ENCODE data around the gene MDP1. TPM values are rescaled to one million over a fixed set of nuclear protein-coding genes. Genes with fewer than 3 reads are reported as not detected.
"Not testable (repeated sequence)": the region's sequence is repeated elsewhere in the genome, so short reads cannot be mapped to it uniquely, and the experiment has no call there.

The MDP1 gene
- total RNA-seq, 4 donors from 2014 or later: 5.6 to 137 (median 24.2) TPM

DNA sequence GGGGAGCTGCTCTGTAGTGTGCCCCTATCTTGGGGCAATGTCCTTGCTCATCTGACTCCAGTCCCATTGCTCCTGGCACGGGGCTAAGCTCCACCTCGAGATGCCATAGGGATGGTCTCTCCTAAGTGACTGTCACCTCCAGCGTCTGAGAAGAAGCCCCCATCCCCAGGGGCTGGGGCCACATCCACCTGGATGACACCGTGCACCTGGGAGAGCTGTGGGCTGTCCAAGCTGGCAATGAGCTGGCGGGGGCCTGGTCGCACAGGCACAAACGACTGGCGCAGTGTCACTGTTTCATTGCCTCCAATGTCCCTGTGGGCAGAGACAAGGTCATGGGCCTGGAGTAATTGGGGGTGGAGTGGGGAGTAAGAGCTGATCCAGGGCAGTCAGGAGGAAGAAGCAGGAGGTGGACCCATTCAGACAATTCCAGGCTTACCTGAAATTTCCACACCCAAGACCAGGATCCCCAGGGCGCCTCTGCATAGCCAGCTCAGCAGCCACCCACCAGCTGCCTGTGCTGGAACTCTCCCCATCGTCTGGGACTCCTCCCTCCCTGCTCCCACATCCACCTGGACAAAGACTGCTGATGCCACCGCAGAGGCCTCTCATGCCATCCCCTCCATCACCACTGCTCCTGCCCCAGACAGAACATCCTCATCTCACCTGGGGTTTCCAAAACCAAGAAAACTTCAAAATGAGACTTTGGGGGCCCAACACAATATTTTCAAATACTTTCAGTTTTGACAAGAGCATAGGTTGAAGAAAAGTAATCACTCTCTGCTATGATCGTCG, 33.6 kb upstream of the MDP1 start:
- DNase-seq: no peak
- H3K4me1 ChIP-seq: no peaks in the 10 kb centered on the region
- TF ChIP-seq, protein P1, sequence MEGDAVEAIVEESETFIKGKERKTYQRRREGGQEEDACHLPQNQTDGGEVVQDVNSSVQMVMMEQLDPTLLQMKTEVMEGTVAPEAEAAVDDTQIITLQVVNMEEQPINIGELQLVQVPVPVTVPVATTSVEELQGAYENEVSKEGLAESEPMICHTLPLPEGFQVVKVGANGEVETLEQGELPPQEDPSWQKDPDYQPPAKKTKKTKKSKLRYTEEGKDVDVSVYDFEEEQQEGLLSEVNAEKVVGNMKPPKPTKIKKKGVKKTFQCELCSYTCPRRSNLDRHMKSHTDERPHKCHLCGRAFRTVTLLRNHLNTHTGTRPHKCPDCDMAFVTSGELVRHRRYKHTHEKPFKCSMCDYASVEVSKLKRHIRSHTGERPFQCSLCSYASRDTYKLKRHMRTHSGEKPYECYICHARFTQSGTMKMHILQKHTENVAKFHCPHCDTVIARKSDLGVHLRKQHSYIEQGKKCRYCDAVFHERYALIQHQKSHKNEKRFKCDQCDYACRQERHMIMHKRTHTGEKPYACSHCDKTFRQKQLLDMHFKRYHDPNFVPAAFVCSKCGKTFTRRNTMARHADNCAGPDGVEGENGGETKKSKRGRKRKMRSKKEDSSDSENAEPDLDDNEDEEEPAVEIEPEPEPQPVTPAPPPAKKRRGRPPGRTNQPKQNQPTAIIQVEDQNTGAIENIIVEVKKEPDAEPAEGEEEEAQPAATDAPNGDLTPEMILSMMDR (IDR thresholded peaks at IDR 0.05): no peak
- TF ChIP-seq POLR2A (IDR thresholded peaks at IDR 0.05): no peak
- no peaks in the 10 kb centered on the region for H3K36me3 ChIP-seq
- H3K9me3 ChIP-seq: no peaks in the 10 kb centered on the region
- H3K27me3 ChIP-seq: no peaks in the 10 kb centered on the region
- H3K27ac ChIP-seq: no peak overlapping the region
- no peak overlapping the region for H3K4me3 ChIP-seq
- intact Hi-C loops (cut with DNase I; ENCODE audit: low total_unique reads): loop anchor here (10.0 kb wide), 1 partner anchor 45 kb away; the partner anchor contains the start of genes DHRS1 and NOP9

DNA sequence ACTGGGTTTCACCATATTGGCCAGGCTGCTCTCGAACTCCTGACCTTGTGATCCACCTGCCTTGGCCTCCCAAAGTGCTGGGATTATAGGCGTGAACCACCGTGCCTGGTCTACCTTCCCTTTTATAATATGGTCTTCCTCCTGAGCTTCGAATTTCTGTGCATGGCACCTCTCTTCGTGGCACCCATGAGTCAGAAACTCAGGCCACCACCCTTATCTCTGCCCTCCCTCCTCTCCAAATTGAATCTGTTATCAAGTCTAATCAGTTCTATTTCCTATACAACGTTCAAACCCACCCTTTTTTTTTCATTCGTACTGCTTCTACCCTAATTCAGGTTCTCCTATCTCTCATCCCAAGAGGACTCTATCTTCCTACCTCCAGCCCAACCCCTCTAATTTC, 31.6 kb upstream of the MDP1 start:
- no peaks in the 10 kb centered on the region for H3K36me3 ChIP-seq
- no peak overlapping the region for H3K27ac ChIP-seq
- DNase-seq: no peak
- no peaks in the 10 kb centered on the region for H3K9me3 ChIP-seq
- no peaks in the 10 kb centered on the region for H3K4me1 ChIP-seq
- TF ChIP-seq, protein P1 (IDR thresholded peaks at IDR 0.05): no peak
- TF ChIP-seq POLR2A (IDR thresholded peaks at IDR 0.05): no peak
- no peak overlapping the region for H3K4me3 ChIP-seq
- no peaks in the 10 kb centered on the region for H3K27me3 ChIP-seq
- intact Hi-C loops (cut with DNase I; ENCODE audit: low total_unique reads): loop anchor here (10.0 kb wide), 1 partner anchor 47 kb away; the partner anchor contains the start of genes DHRS1 and NOP9

DNA sequence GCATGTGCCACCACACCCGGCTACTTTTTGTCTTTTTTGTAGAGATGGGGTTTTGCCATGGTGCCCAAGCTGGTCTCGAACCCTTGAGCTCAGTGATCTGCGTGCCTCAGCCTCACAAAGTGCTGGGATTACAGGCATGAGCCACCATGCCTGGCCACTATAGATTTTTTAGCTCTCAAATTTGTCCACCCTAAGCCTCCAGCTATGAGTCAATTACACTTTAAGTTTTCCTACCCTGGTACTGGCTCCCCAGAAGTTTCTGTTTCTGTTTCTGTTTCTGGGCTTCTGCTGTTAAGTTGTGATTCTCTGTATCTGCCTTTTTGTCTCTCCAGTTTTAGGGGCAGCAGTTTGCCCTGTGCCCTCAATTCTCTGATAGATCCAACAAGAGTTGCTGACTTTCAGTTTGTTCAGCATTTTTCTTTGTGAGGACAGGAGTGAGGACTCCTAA, 30.9 kb upstream of the MDP1 start:
- H3K27ac ChIP-seq: no peak overlapping the region
- intact Hi-C loops (cut with DNase I; ENCODE audit: low total_unique reads): loop anchor here (10.0 kb wide), 1 partner anchor 48 kb away; the partner anchor contains the start of genes DHRS1 and NOP9

DNA sequence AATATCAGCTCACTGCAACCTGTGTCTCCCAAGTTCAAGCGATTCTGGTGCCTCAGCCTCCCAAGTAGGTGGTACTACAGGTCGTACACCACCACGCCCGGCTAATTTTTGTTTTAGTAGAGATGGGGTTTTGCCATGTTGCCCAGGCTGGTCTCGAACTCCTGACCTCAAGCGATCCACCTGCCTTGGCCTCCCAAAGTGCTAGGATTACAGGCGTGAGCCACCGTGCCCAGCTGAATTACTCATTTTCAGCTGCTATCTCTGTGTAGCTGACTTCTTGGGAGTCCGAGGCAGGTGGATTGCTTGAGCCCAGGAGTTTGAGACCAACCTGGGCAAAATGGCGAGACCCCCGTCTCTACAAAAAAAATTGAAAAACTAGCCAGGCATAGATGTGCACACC, 29.5 kb upstream of the MDP1 start:
- H3K27me3 ChIP-seq, DNase-seq, H3K4me3 ChIP-seq, H3K9me3 ChIP-seq, H3K27ac ChIP-seq, H3K36me3 ChIP-seq: not testable (repeated sequence)
- intact Hi-C loops (cut with DNase I; ENCODE audit: low total_unique reads): loop anchor here (10.0 kb wide), 1 partner anchor 49 kb away; the partner anchor contains the start of genes DHRS1 and NOP9
- peaks cover 0 to 11% of the 10 kb centered on the region in 2 donors for H3K4me1 ChIP-seq

More for the DNA sequence above, 30.9 kb upstream of the MDP1 start:
- Histone ChIP-seq H3K27me3 (no peaks in the 10 kb centered on the region), H3K4me3 (no peak overlapping the region), H3K36me3 (no peaks in the 10 kb centered on the region), H3K4me1 (no peaks in the 10 kb centered on the region), H3K9me3 (no peaks in the 10 kb centered on the region)
- TF ChIP-seq POLR2A (IDR thresholded peaks at IDR 0.05): no peak
- TF ChIP-seq, protein P1 (IDR thresholded peaks at IDR 0.05): no peak
- DNase-seq: no peak

DNA sequence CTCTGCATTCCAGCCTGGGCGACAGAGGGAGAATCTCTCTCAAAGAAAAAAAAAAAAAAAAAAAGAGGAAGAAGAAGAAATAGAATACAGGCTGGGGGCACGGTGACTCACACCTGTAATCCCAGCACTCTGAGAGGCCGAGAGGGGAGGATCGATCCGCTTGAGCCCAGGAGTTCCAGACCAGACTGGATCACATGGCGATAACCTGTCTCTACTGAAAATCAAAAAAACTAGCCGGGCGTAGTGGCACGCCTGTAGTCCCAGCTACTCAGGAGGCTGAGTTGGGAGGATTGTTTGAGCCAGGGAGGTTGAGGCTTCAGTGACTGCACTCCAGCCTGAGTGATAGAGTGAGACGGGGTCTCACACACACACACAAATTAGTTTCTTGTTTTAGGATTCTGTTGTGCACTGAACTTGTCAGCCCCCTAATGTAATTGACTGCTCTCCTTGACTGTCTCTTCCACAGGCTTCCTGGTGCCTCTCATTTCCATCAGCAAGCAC, 27.5 kb upstream of the MDP1 start:
- Histone ChIP-seq H3K27ac (peak overlapping the region; percentile 94 to 97), H3K36me3 (no peaks in the 10 kb centered on the region), H3K4me1 (peaks cover 0 to 21% of the 10 kb centered on the region in 2 donors), H3K27me3 (no peaks in the 10 kb centered on the region), H3K4me3 (peak overlapping the region; percentile 51 to 62), H3K9me3 (no peaks in the 10 kb centered on the region)
- DNase-seq: peak in 1 of 2 donors; percentile 45
- intact Hi-C loops (cut with DNase I; ENCODE audit: low total_unique reads): loop anchor here (10.0 kb wide), 1 partner anchor 51 kb away; the partner anchor contains the start of genes DHRS1 and NOP9
- TF ChIP-seq POLR2A (IDR thresholded peaks at IDR 0.05): no peak
- TF ChIP-seq, protein P1 (IDR thresholded peaks at IDR 0.05): no peak

Measured in uterus (tissue), 4 donors.